Endothelial cell of umbilical vein (primary cell): ENCODE measurements around the gene PSORS1C1. TPM values are rescaled to one million over a fixed set of nuclear protein-coding genes. Genes with fewer than 3 reads are reported as not detected.

Source experiments
- BruUV-seq: library from RNA; stranded (reverse); fragments of 400-500 nt; replicated peaks from 2 replicates; lab custom pipeline; 2021; lab: Mats Ljungman, UMichigan
- CTCF ChIA-PET: fragments of 300-600, 350-600 bp; sonication (Branson Sonifier 250); formaldehyde crosslinking; loops from one replicate; lab custom pipeline; 2021; ENCODE audit warnings: antibody characterized with exemption, inconsistent platforms; lab: Charles Lee
- POLR2A ChIA-PET: fragments of 300-600, 350-600 bp; sonication (Branson Sonifier 250); formaldehyde crosslinking; loops from one replicate; lab custom pipeline; 2021; ENCODE audit warnings: antibody characterized with exemption, inconsistent platforms; lab: Charles Lee
- DNase-seq: peaks from one replicate; pipeline ENCODE4 v3.0.0-alpha.2; 2011; ENCODE audit warnings: low read depth, low spot score
- FAIRE-seq: peaks from 2 replicates; lab custom pipeline; 2011; peaks lifted over from hg19 to GRCh38; lab: Jason Lieb, UNC
- H2AFZ ChIP-seq: 2 replicates; pipeline ENCODE4 v1.6.0; 2012; ENCODE audit warnings: low read depth, low read length, control low read depth, inconsistent platforms
- H3K27ac ChIP-seq: 2 replicates; pipeline ENCODE4 v1.5.1; 2011; ENCODE audit warnings: low read depth, mild to moderate bottlenecking, control low read depth, low read length, moderate library complexity; ENCODE audit not compliant: insufficient read depth
- H3K27me3 ChIP-seq, 2 experiments: 2 replicates each; pipeline versions ENCODE4 v1.6.0 to v1.6.1; 2011; ENCODE audit warnings: low read length in 2 of 2, mixed read lengths in 1 of 2; ENCODE audit not compliant: control insufficient read depth in 2 of 2, insufficient read depth in 2 of 2
- H3K36me3 ChIP-seq, 2 experiments: 2 replicates in 1 of 2; 3 replicates in 1 of 2; pipeline ENCODE4 v1.5.1; 2011; ENCODE audit warnings: low read length in 2 of 2, mild to moderate bottlenecking in 1 of 2, moderate library complexity in 1 of 2; ENCODE audit not compliant: control insufficient read depth in 2 of 2, insufficient read depth in 2 of 2; ENCODE audit errors: extremely low read depth in 1 of 2
- H3K4me1 ChIP-seq: 3 replicates; pipeline ENCODE4 v1.5.1; 2011; ENCODE audit warnings: mild to moderate bottlenecking, low read length; ENCODE audit not compliant: control insufficient read depth, insufficient read depth; ENCODE audit errors: extremely low read depth
- H3K4me2 ChIP-seq: 2 replicates; pipeline ENCODE4 v1.6.1; 2011; ENCODE audit warnings: low read length, control low read depth, mixed read lengths; ENCODE audit not compliant: insufficient read depth
- H3K4me3 ChIP-seq, 3 experiments: fragments of 200-600 bp in 1 of 3; sonication (generic), shearing (Covaris generic) in 1 of 3; replicated peaks in 1 of 3; 2 replicates each; pipeline ENCODE4 v1.5.1; 2011 to 2016; ENCODE audit warnings: control low read depth in 3 of 3, low read length in 3 of 3, mild to moderate bottlenecking in 2 of 3, inconsistent platforms in 1 of 3, low read depth in 1 of 3, moderate library complexity in 1 of 3; ENCODE audit not compliant: insufficient read depth in 1 of 3
- H3K79me2 ChIP-seq: 2 replicates; pipeline ENCODE4 v1.6.0; 2012; ENCODE audit warnings: low read length, inconsistent platforms; ENCODE audit not compliant: control insufficient read depth, insufficient read depth
- H3K9ac ChIP-seq: replicated peaks from 2 replicates; pipeline ENCODE3; 2011; ENCODE audit warnings: low read length, control low read depth; ENCODE audit not compliant: insufficient read depth; ENCODE audit errors: extremely low read depth
- H3K9me1 ChIP-seq: replicated peaks from 3 replicates; pipeline ENCODE4 v1.6.0; 2011; ENCODE audit warnings: mild to moderate bottlenecking, low read length; ENCODE audit not compliant: control insufficient read depth, insufficient read depth; ENCODE audit errors: extremely low read depth
- H3K9me3 ChIP-seq: replicated peaks from 2 replicates; pipeline ENCODE4 v1.5.1; 2012; ENCODE audit warnings: low read length, inconsistent platforms; ENCODE audit not compliant: control insufficient read depth, insufficient read depth
- H4K20me1 ChIP-seq: replicated peaks from 2 replicates; pipeline ENCODE3; 2011; ENCODE audit warnings: mild to moderate bottlenecking, low read length; ENCODE audit not compliant: control insufficient read depth, insufficient read depth; ENCODE audit errors: extremely low read depth
- EZH2 ChIP-seq: IDR thresholded peaks from 2 replicates; pipeline ENCODE4 v1.6.1; 2012; ENCODE audit warnings: borderline replicate concordance, low read depth, mild to moderate bottlenecking, moderate library complexity, low read length, inconsistent platforms; ENCODE audit not compliant: severe bottlenecking
- FOS ChIP-seq: IDR thresholded peaks from 2 replicates; pipeline ENCODE4 v1.6.1; 2011; ENCODE audit warnings: mild to moderate bottlenecking, low read length, moderate library complexity, borderline replicate concordance; ENCODE audit not compliant: insufficient read depth
- GATA2 ChIP-seq: IDR thresholded peaks from 2 replicates; pipeline ENCODE4 v1.7.0; 2011; ENCODE audit warnings: low read depth, mild to moderate bottlenecking, moderate library complexity, mixed read lengths, low read length; ENCODE audit not compliant: insufficient read length, insufficient read depth
- JUN ChIP-seq: IDR thresholded peaks from 2 replicates; pipeline ENCODE4 v1.6.1; 2011; ENCODE audit warnings: borderline replicate concordance, low read depth; ENCODE audit not compliant: insufficient read length, insufficient read depth
- MYC ChIP-seq: IDR thresholded peaks from one replicate; pipeline ENCODE4 v1.6.1; 2011; ENCODE audit warnings: mild to moderate bottlenecking, low read depth, low read length
- POLR2A ChIP-seq: IDR thresholded peaks from 2 replicates; pipeline ENCODE4 v1.6.1; 2012; ENCODE audit warnings: low read depth, mild to moderate bottlenecking, control low read depth, low read length
- POLR2AphosphoS5 ChIP-seq: IDR thresholded peaks from 2 replicates; pipeline ENCODE4 v1.6.1; 2012; ENCODE audit warnings: low read depth, mild to moderate bottlenecking, control low read depth, low read length, moderate library complexity; ENCODE audit not compliant: insufficient read depth
- dilution Hi-C: fragments of 300-500 bp; cut with MboI; formaldehyde crosslinking; loops from one replicate; pipeline ENCODE4 v1.15.0; 2019; ENCODE audit warnings: low sequenced_read_pairs; ENCODE audit not compliant: extremely low pct_ligation_motif_present
- intact Hi-C: fragments of 100-400 bp; cut with micrococcal nuclease; formaldehyde crosslinking; loops from one replicate; pipeline ENCODE4 v1.10.0; 2022
- polyA plus RNA-seq, 4 experiments: library from polyadenylated mRNA; depleted of rRNA in 3 of 4; stranded (reverse) in 3 of 4; unstranded in 1 of 4; fragments of >200 nt; gene quantifications; 2 replicates each; pipeline versions ENCODE4 v1.2.1 to v1.2.3, GENCODE V29; 2011 to 2012; ENCODE audit warnings: missing spikeins in 1 of 4
- total RNA-seq: library from RNA; stranded (reverse); gene quantifications from 2 replicates; pipeline ENCODE4 v1.2.3, GENCODE V29; 2021
- TF ChIP-seq, protein P1 (sequence below): IDR thresholded peaks from 2 replicates; pipeline ENCODE4 v1.6.1; 2011; ENCODE audit not compliant: insufficient read depth, insufficient read length
- TF ChIP-seq, protein P2 (sequence below), 2 donors: IDR thresholded peaks; 1 replicate in 1 of 2; 2 replicates in 1 of 2; pipeline ENCODE4 v1.5.1; 2011; ENCODE audit warnings: low read length in 2 of 2, mild to moderate bottlenecking in 2 of 2, moderate library complexity in 2 of 2, control low read depth in 1 of 2, inconsistent platforms in 1 of 2, low read depth in 1 of 2; ENCODE audit not compliant: insufficient read depth in 1 of 2; ENCODE audit errors: extremely low read depth in 1 of 2

The PSORS1C1 gene
- total and polyA plus RNA-seq, 2 donors (not counting 3 experiments of a cell fraction or from before 2014, with no cell fraction given): 1.1 to 13.2 TPM

DNA sequence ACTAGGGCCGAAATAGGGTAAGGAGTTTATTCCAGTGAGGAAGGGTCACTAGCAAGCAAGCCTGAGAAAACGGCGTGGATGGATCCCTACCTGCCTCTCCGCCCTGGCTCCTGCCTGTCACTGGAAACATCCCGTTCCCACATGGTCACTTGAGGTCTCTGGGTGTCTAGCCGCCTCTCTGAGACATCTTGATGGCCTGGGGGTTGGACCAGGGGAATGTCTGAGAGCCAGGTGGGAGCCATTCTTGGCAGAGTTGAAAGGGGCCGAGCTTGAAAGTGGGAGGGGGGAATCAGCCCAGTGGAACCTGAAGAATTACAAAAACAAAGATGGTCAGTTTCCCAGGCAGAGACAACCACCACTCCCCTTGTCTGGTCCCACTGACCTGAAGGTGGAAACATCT, 42.0 kb downstream of the PSORS1C1 start:
- Histone ChIP-seq H3K9me1 (no peaks in the 10 kb centered on the region), H3K27ac (no peak overlapping the region), H2AFZ (no peak overlapping the region), H3K4me2 (no peak overlapping the region), H4K20me1 (no peaks in the 10 kb centered on the region), H3K9me3 (no peaks in the 10 kb centered on the region), H3K79me2 (peaks cover 15% of the 10 kb centered on the region), H3K9ac (no peak overlapping the region), H3K4me1 (peaks cover 12% of the 10 kb centered on the region), H3K36me3 (no peaks in the 10 kb centered on the region), H3K4me3 (no peak overlapping the region), H3K27me3 (no peaks in the 10 kb centered on the region)
- DNase-seq: no peak
- no peak for TF ChIP-seq MYC
- TF ChIP-seq, protein P1, sequence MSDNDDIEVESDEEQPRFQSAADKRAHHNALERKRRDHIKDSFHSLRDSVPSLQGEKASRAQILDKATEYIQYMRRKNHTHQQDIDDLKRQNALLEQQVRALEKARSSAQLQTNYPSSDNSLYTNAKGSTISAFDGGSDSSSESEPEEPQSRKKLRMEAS: no peak
- no peak for TF ChIP-seq POLR2AphosphoS5
- no peak for TF ChIP-seq POLR2A
- TF ChIP-seq, protein P2, sequence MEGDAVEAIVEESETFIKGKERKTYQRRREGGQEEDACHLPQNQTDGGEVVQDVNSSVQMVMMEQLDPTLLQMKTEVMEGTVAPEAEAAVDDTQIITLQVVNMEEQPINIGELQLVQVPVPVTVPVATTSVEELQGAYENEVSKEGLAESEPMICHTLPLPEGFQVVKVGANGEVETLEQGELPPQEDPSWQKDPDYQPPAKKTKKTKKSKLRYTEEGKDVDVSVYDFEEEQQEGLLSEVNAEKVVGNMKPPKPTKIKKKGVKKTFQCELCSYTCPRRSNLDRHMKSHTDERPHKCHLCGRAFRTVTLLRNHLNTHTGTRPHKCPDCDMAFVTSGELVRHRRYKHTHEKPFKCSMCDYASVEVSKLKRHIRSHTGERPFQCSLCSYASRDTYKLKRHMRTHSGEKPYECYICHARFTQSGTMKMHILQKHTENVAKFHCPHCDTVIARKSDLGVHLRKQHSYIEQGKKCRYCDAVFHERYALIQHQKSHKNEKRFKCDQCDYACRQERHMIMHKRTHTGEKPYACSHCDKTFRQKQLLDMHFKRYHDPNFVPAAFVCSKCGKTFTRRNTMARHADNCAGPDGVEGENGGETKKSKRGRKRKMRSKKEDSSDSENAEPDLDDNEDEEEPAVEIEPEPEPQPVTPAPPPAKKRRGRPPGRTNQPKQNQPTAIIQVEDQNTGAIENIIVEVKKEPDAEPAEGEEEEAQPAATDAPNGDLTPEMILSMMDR (IDR thresholded peaks at IDR 0.05; ENCODE audit: extremely low read depth in 1 of 2, insufficient read depth in 1 of 2, low read depth in 1 of 2, low read length in 2 of 2): no peak
- no peak for TF ChIP-seq GATA2
- TF ChIP-seq FOS: no peak
- no peak for TF ChIP-seq EZH2
- no peak for TF ChIP-seq JUN
- POLR2A ChIA-PET: no interaction called here
- CTCF ChIA-PET: no interaction called here
- dilution Hi-C loops (no loop called here), intact Hi-C loops (no loop called here)
- no peak for FAIRE-seq
- TSS peak; percentile 51 for BruUV-seq
